IMR-90 (cell line): ENCODE measurements around the gene NOL4L. TPM values are rescaled to one million over a fixed set of nuclear protein-coding genes. Genes with fewer than 3 reads are reported as not detected.

Experiments
- ATAC-seq: fragments of 200-7000 bp; cut with Tn5 transposase; 2 replicates; pipeline ENCODE4 v1.9.1; 2020; ENCODE audit warnings: low read depth, mild to moderate bottlenecking, moderate library complexity
- BruUV-seq: library from RNA; stranded (reverse); fragments of 400-500 nt; replicated peaks from 2 replicates; lab custom pipeline; 2021; lab: Mats Ljungman, UMichigan
- CTCF ChIA-PET: fragments of 300-600 bp; formaldehyde crosslinking; extraction: SDS; loops from one replicate; lab custom pipeline; 2021; ENCODE audit warnings: antibody characterized with exemption; lab: Yijun Ruan, JAX
- POLR2A ChIA-PET: fragments of 300-600 bp; sonication (Branson Sonifier 250); formaldehyde crosslinking; loops from one replicate; lab custom pipeline; 2022; ENCODE audit warnings: antibody characterized with exemption; ENCODE audit not compliant: unreplicated experiment; lab: Charles Lee
- DNase-seq: peaks from one replicate; pipeline ENCODE4 v3.0.0; 2013
- H2AFZ ChIP-seq: replicated peaks from 2 replicates; pipeline ENCODE3; 2013; ENCODE audit warnings: low read length, mild to moderate bottlenecking; ENCODE audit not compliant: poor library complexity
- H2AK5ac ChIP-seq: 2 replicates; pipeline ENCODE4 v1.6.1; 2013; ENCODE audit warnings: low read depth, low read length, inconsistent platforms
- H2AK9ac ChIP-seq: replicated peaks from 2 replicates; pipeline ENCODE3; 2013; ENCODE audit warnings: mild to moderate bottlenecking, low read depth, low read length, moderate library complexity; ENCODE audit not compliant: poor library complexity
- H2BK120ac ChIP-seq: 2 replicates; pipeline ENCODE4 v1.6.1; 2013; ENCODE audit warnings: low read depth, low read length, inconsistent platforms
- H2BK15ac ChIP-seq: 3 replicates; pipeline ENCODE4 v1.6.1; 2013; ENCODE audit warnings: low read depth, low read length, inconsistent platforms
- H2BK20ac ChIP-seq: 2 replicates; pipeline ENCODE4 v1.6.1; 2013; ENCODE audit warnings: low read depth, mild to moderate bottlenecking, inconsistent platforms, low read length, moderate library complexity
- H2BK5ac ChIP-seq: 2 replicates; pipeline ENCODE4 v1.6.1; 2013; ENCODE audit warnings: mild to moderate bottlenecking, low read depth, low read length, inconsistent platforms; ENCODE audit not compliant: poor library complexity, severe bottlenecking
- H3K14ac ChIP-seq: replicated peaks from 2 replicates; pipeline ENCODE4 v1.6.1; 2013; ENCODE audit warnings: low read depth, low read length, inconsistent platforms
- H3K18ac ChIP-seq: 2 replicates; pipeline ENCODE4 v1.6.1; 2013; ENCODE audit warnings: low read depth, low read length, control low read depth
- H3K23ac ChIP-seq: 2 replicates; pipeline ENCODE4 v1.6.1; 2013; ENCODE audit warnings: low read depth, low read length, inconsistent platforms
- H3K27ac ChIP-seq: 2 replicates; pipeline ENCODE4 v1.5.1; 2013; ENCODE audit warnings: mild to moderate bottlenecking, control low read depth, low read length; ENCODE audit not compliant: insufficient read depth
- H3K27me3 ChIP-seq: 2 replicates; pipeline ENCODE4 v1.6.1; 2013; ENCODE audit warnings: low read length; ENCODE audit not compliant: control insufficient read depth, insufficient read depth
- H3K36me3 ChIP-seq: 2 replicates; pipeline ENCODE4 v1.6.1; 2013; ENCODE audit warnings: low read length, mixed read lengths; ENCODE audit not compliant: control insufficient read depth, insufficient read depth
- H3K4ac ChIP-seq: 2 replicates; pipeline ENCODE4 v1.6.1; 2013; ENCODE audit warnings: low read depth, low read length, inconsistent platforms
- H3K4me1 ChIP-seq: 2 replicates; pipeline ENCODE4 v1.6.1; 2013; ENCODE audit warnings: low read length, mixed read lengths; ENCODE audit not compliant: control insufficient read depth, insufficient read depth
- H3K4me2 ChIP-seq: 2 replicates; pipeline ENCODE4 v1.6.1; 2013; ENCODE audit warnings: low read depth, mild to moderate bottlenecking, control low read depth, low read length, moderate library complexity
- H3K4me3 ChIP-seq: 2 replicates; pipeline ENCODE4 v1.5.1; 2013; ENCODE audit warnings: low read depth, mild to moderate bottlenecking, control low read depth, low read length, moderate library complexity; ENCODE audit not compliant: insufficient read depth
- H3K56ac ChIP-seq: 2 replicates; pipeline ENCODE4 v1.6.1; 2013; ENCODE audit warnings: low read length, inconsistent platforms; ENCODE audit not compliant: insufficient read depth; ENCODE audit errors: extremely low read depth
- H3K79me1 ChIP-seq, 2 experiments: 2 replicates each; pipeline ENCODE4 v1.6.1; 2013; ENCODE audit warnings: low read length in 2 of 2, inconsistent platforms in 1 of 2, low read depth in 1 of 2
- H3K9ac ChIP-seq: 2 replicates; pipeline ENCODE4 v1.6.1; 2013; ENCODE audit warnings: low read depth, low read length, control low read depth
- H3K9me1 ChIP-seq: 2 replicates; pipeline ENCODE4 v1.6.1; 2013; ENCODE audit warnings: low read length, inconsistent platforms; ENCODE audit not compliant: insufficient read depth
- H3K9me3 ChIP-seq: 2 replicates; pipeline ENCODE4 v1.6.1; 2013; ENCODE audit warnings: low read length; ENCODE audit not compliant: control insufficient read depth, insufficient read depth
- H4K20me1 ChIP-seq: 2 replicates; pipeline ENCODE4 v1.6.1; 2013; ENCODE audit warnings: low read length, inconsistent platforms; ENCODE audit not compliant: insufficient read depth
- H4K5ac ChIP-seq: 2 replicates; pipeline ENCODE4 v1.6.1; 2013; ENCODE audit warnings: mild to moderate bottlenecking, low read depth, low read length, control low read depth
- H4K8ac ChIP-seq, 2 experiments: 2 replicates each; pipeline ENCODE4 v1.6.1; 2013; ENCODE audit warnings: low read depth in 2 of 2, low read length in 2 of 2, control low read depth in 1 of 2, inconsistent platforms in 1 of 2
- H4K91ac ChIP-seq: 2 replicates; pipeline ENCODE4 v1.6.1; 2013; ENCODE audit warnings: low read depth, low read length, inconsistent platforms; ENCODE audit not compliant: insufficient read depth
- BHLHE40 ChIP-seq: fragments of 150-350 bp; IDR thresholded peaks from 2 replicates; pipeline ENCODE4 v1.6.1; 2016; ENCODE audit warnings: mild to moderate bottlenecking, low read depth, low read length
- MXI1 ChIP-seq: IDR thresholded peaks from 2 replicates; pipeline ENCODE4 v1.6.1; 2012; ENCODE audit warnings: low read depth, mild to moderate bottlenecking, low read length, moderate library complexity, borderline replicate concordance
- RAD21 ChIP-seq: IDR thresholded peaks from 2 replicates; pipeline ENCODE4 v1.6.1; 2012; ENCODE audit warnings: low read length, improper control_type of control experiment
- RCOR1 ChIP-seq: IDR thresholded peaks from 2 replicates; pipeline ENCODE4 v1.6.1; 2012; ENCODE audit warnings: mild to moderate bottlenecking, low read length, improper control_type of control experiment; ENCODE audit not compliant: insufficient replicate concordance
- RFX5 ChIP-seq: IDR thresholded peaks from 2 replicates; pipeline ENCODE4 v1.8.0; 2012; ENCODE audit warnings: low read depth, mild to moderate bottlenecking, low read length, moderate library complexity
- SMC3 ChIP-seq: fragments of 150-350 bp; IDR thresholded peaks from 2 replicates; pipeline ENCODE4 v1.6.1; 2016; ENCODE audit warnings: low read depth, mild to moderate bottlenecking, antibody characterized with exemption, low read length, moderate library complexity
- WGBS, 2 experiments: methylation state at CpG; one replicate each; pipeline versions ENCODE4 v1.1.5 to v1.1.7; 2013; ENCODE audit warnings: missing lambda C conversion rate in 2 of 2; ENCODE audit not compliant: insufficient read length in 1 of 2; ENCODE audit errors: extremely low coverage in 2 of 2; 5-methylcytosine and 5-hydroxymethylcytosine counted together
- dilution Hi-C: fragments of 300-500 bp; cut with HindIII; formaldehyde crosslinking; loops from one replicate; pipeline ENCODE4 v1.14.3; 2018; ENCODE audit warnings: low sequenced_read_pairs; ENCODE audit not compliant: unreplicated experiment
- in situ Hi-C: fragments of 300-500 bp; cut with MboI; formaldehyde crosslinking; loops from 3 replicates; pipeline ENCODE4 v1.14.3; 2019; ENCODE audit warnings: low sequenced_read_pairs, inconsistent platforms, mixed read lengths
- intact Hi-C: fragments of 100-400 bp; cut with micrococcal nuclease; formaldehyde crosslinking; loops from 2 replicates; pipeline ENCODE4 v1.10.0; 2022
- polyA plus RNA-seq, 3 experiments: library from polyadenylated mRNA; depleted of rRNA; stranded (reverse); fragments of >200 nt; gene quantifications; 2 replicates each; pipeline ENCODE4 v1.2.3, GENCODE V29; 2012; ENCODE audit warnings: low replicate concordance in 1 of 3
- total RNA-seq: library from RNA; depleted of rRNA; stranded (reverse); fragments of >200 nt; gene quantifications from 2 replicates; pipeline ENCODE4 v1.2.3, GENCODE V29; 2012

The NOL4L gene
- total and polyA plus RNA-seq, 2 of the 4 experiments (the other 2 are of a cell fraction) = 4.7 to 13.3 TPM

DNA sequence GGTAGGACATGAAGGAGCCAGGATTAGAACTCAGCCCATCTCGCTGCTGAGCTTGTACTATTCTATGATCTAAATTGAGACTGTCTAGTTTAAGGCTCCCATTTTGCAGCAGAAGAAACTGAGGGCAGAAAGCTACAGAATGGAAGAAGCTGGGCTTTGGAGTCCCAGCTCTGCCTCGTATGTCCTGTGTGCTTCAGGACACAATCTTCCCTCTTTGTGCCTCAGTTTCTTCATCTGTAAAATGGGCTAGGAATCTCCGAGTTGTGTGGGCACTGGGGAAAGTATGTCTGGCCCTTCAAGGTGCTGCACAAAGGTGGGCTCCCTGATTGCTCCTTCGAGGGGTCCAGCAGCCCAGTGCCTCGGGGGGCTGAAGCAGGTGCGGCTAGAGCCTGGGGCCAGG, 20.7 kb downstream of the NOL4L start:
- Histone ChIP-seq H3K4me2 (no peak overlapping the region), H4K5ac (no peak overlapping the region), H3K4ac (no peak overlapping the region), H4K91ac (no peak overlapping the region), H3K9ac (no peak overlapping the region), H3K27me3 (no peaks in the 10 kb centered on the region; the same call in 1 of the 2 replicates), H2AK9ac (no peak overlapping the region), H3K56ac (no peak overlapping the region), H2AK5ac (no peak overlapping the region), H2BK5ac (no peak overlapping the region), H3K9me1 (peaks cover 4% of the 10 kb centered on the region; the same call in 1 of the 2 replicates), H2BK120ac (no peak overlapping the region), H3K14ac (no peak overlapping the region), H3K36me3 (no peaks in the 10 kb centered on the region), H3K23ac (no peak overlapping the region), H3K18ac (no peak overlapping the region), H3K79me1 (no peaks in the 10 kb centered on the region), H2AFZ (no peak overlapping the region), H3K4me3 (no peak overlapping the region), H2BK20ac (no peak overlapping the region), H3K9me3 (no peaks in the 10 kb centered on the region), H4K20me1 (0 out of 2 replicates have a peak, but pooled peaks cover 12% of the 10 kb centered on the region), H2BK15ac (no peak overlapping the region), H4K8ac (no peak overlapping the region), H3K4me1 (no peaks in the 10 kb centered on the region), H3K27ac (no peak overlapping the region)
- 80% methylated on average over 5 of the region's 6 CpGs; no CpG with 5 or more reads in 1 of the 2 experiments for WGBS, 2 experiments
- ATAC-seq (no peak), DNase-seq (no peak)
- ChIA-PET CTCF (no interaction called here), POLR2A (no interaction called here)
- no TSS peak for BruUV-seq
- intact Hi-C loops (no loop called here), in situ Hi-C loops (no loop called here), dilution Hi-C loops (no loop called here)
- no peak for TF ChIP-seq MXI1
- TF ChIP-seq RAD21 = no peak
- TF ChIP-seq RCOR1 = no peak
- TF ChIP-seq BHLHE40 = no peak
- TF ChIP-seq RFX5 = no peak
- no peak for TF ChIP-seq SMC3
